HCT116 (cell line): ENCODE results near the gene CASP8. TPM values are rescaled to one million over a fixed set of nuclear protein-coding genes. Genes with fewer than 3 reads are reported as not detected.

ENCODE experiments used
- ATAC-seq: fragments of 200-7000 bp; cut with Tn5 transposase; 2 replicates; pipeline ENCODE4 v1.9.1; 2020; ENCODE audit warnings: mild to moderate bottlenecking, moderate library complexity
- BruUV-seq: library from RNA; stranded (reverse); fragments of 400-500 nt; replicated peaks from 2 replicates; lab custom pipeline; 2021; lab: Mats Ljungman, UMichigan
- CTCF ChIA-PET: fragments of 300-600 bp; sonication (Branson Sonifier 250); formaldehyde crosslinking; loops from one replicate; lab custom pipeline; 2021; ENCODE audit warnings: antibody characterized with exemption; lab: Charles Lee
- POLR2A ChIA-PET: fragments of 300-600, 350-600 bp; sonication (Branson Sonifier 250); formaldehyde crosslinking; loops from one replicate; lab custom pipeline; 2021; ENCODE audit warnings: antibody characterized with exemption; lab: Charles Lee
- RAD21 ChIA-PET, 2 experiments: fragments of 300-600 bp; sonication (Branson Sonifier 250); formaldehyde crosslinking; loops; one replicate each; lab custom pipeline; 2023; ENCODE audit warnings: low total read pairs in 2 of 2; ENCODE audit not compliant: uncharacterized antibody in 2 of 2, unreplicated experiment in 2 of 2, low non-redundant PET in 1 of 2; lab: Charles Lee
- DNase-seq: peaks from one replicate; pipeline ENCODE4 v3.0.0-alpha.2; 2010; ENCODE audit warnings: low read depth, low spot score
- H2AFZ ChIP-seq: fragments of 200-600 bp; shearing (Covaris generic), sonication (generic); 2 replicates; pipeline ENCODE4 v1.6.1; 2017; ENCODE audit warnings: low read depth, mixed run types, mixed read lengths, antibody characterized with exemption, low read length; ENCODE audit not compliant: poor library complexity, severe bottlenecking
- H3K27ac ChIP-seq: 2 replicates; pipeline ENCODE4 v1.5.1; 2012; ENCODE audit warnings: low read depth, low read length
- H3K27me3 ChIP-seq: fragments of 200-600 bp; sonication (generic); 2 replicates; pipeline ENCODE4 v1.6.1; 2016; ENCODE audit warnings: mixed run types, low read length, mixed read lengths; ENCODE audit not compliant: insufficient read depth
- H3K36me3 ChIP-seq, 2 experiments: fragments of 200-500 bp in 1 of 2; fragments of 200-600 bp in 1 of 2; sonication (Bioruptor generic) in 1 of 2; sonication (generic) in 1 of 2; 2 replicates each; pipeline versions ENCODE4 v1.5.1 to v1.6.1; 2014 to 2016; ENCODE audit warnings: low read length in 2 of 2, inconsistent platforms in 1 of 2, mixed read lengths in 1 of 2, mixed run types in 1 of 2; ENCODE audit not compliant: insufficient read depth in 2 of 2, control insufficient read depth in 1 of 2
- H3K4me1 ChIP-seq, 2 experiments: fragments of 200-600 bp in 1 of 2; sonication (generic) in 1 of 2; 2 replicates each; pipeline versions ENCODE4 v1.5.1 to v1.6.1; 2012 to 2017; ENCODE audit warnings: low read length in 2 of 2, inconsistent platforms in 1 of 2, mild to moderate bottlenecking in 1 of 2, mixed read lengths in 1 of 2, mixed run types in 1 of 2, moderate library complexity in 1 of 2; ENCODE audit not compliant: insufficient read depth in 2 of 2, control insufficient read depth in 1 of 2
- H3K4me2 ChIP-seq: fragments of 200-600 bp; sonication (generic); 2 replicates; pipeline ENCODE4 v1.6.1; 2017; ENCODE audit warnings: mixed run types, low read length, mixed read lengths
- H3K4me3 ChIP-seq, 2 experiments: fragments of 200-600 bp in 1 of 2; sonication (generic) in 1 of 2; replicated peaks in 1 of 2; 2 replicates each; pipeline ENCODE4 v1.5.1; 2011 to 2016; ENCODE audit warnings: low read length in 2 of 2, control low read depth in 1 of 2, low read depth in 1 of 2, mild to moderate bottlenecking in 1 of 2, mixed read lengths in 1 of 2, mixed run types in 1 of 2
- H3K79me2 ChIP-seq: fragments of 200-600 bp; sonication (generic); 2 replicates; pipeline ENCODE4 v1.6.1; 2017; ENCODE audit warnings: mild to moderate bottlenecking, mixed run types, low read length, moderate library complexity, mixed read lengths; ENCODE audit not compliant: insufficient read depth
- H3K9ac ChIP-seq: fragments of 200-600 bp; sonication (generic); 2 replicates; pipeline ENCODE4 v1.6.1; 2016; ENCODE audit warnings: low read length, mixed read lengths
- H3K9me2 ChIP-seq: fragments of 200-600 bp; sonication (generic), shearing (Covaris generic); 2 replicates; pipeline ENCODE4 v1.6.1; 2017; ENCODE audit warnings: mixed run types, mild to moderate bottlenecking, moderate library complexity; ENCODE audit not compliant: insufficient read depth
- H3K9me3 ChIP-seq, 2 experiments: fragments of 200-500 bp in 1 of 2; fragments of 200-600 bp in 1 of 2; sonication (Bioruptor generic) in 1 of 2; sonication (generic) in 1 of 2; 2 replicates each; pipeline ENCODE4 v1.6.1; 2014 to 2017; ENCODE audit warnings: low read length in 2 of 2, mixed read lengths in 2 of 2, inconsistent platforms in 1 of 2, low read depth in 1 of 2, mild to moderate bottlenecking in 1 of 2, mixed run types in 1 of 2, moderate library complexity in 1 of 2; ENCODE audit not compliant: control insufficient read depth in 1 of 2, insufficient read depth in 1 of 2
- H4K20me1 ChIP-seq: fragments of 200-600 bp; sonication (generic), shearing (Covaris generic); 2 replicates; pipeline ENCODE4 v1.6.1; 2017; ENCODE audit warnings: mixed run types, mild to moderate bottlenecking, moderate library complexity; ENCODE audit not compliant: insufficient read depth
- ATF3 ChIP-seq: IDR thresholded peaks from 2 replicates; pipeline ENCODE4 v1.6.1; 2012
- CBX3 ChIP-seq: IDR thresholded peaks from 2 replicates; pipeline ENCODE4 v1.6.1; 2012; ENCODE audit warnings: low read depth
- CEBPB ChIP-seq: IDR thresholded peaks from 2 replicates; pipeline ENCODE4 v1.6.1; 2012; ENCODE audit warnings: low read depth
- CTCF ChIP-seq, 3 experiments: fragments of 200-600 bp in 1 of 3; sonication (generic) in 1 of 3; IDR thresholded peaks in 2 of 3; conservative IDR thresholded peaks in 1 of 3; 2 replicates each; pipeline ENCODE4 v1.5.1; 2012 to 2017; ENCODE audit warnings: low read depth in 2 of 3, low read length in 2 of 3, antibody characterized with exemption in 1 of 3, borderline replicate concordance in 1 of 3, control low read depth in 1 of 3, mild to moderate bottlenecking in 1 of 3, mixed read lengths in 1 of 3, mixed run types in 1 of 3, moderate library complexity in 1 of 3; ENCODE audit not compliant: insufficient read depth in 1 of 3
- EGR1 ChIP-seq: IDR thresholded peaks from 2 replicates; pipeline ENCODE4 v1.6.1; 2012; ENCODE audit warnings: low read depth
- ELF1 ChIP-seq: IDR thresholded peaks from 2 replicates; pipeline ENCODE4 v1.6.1; 2012; ENCODE audit warnings: low read depth, borderline replicate concordance
- EZH2 ChIP-seq: fragments of 200-600 bp; sonication (generic); IDR thresholded peaks from 2 replicates; pipeline ENCODE4 v1.6.1; 2017; ENCODE audit warnings: antibody characterized with exemption, mixed run types
- EZH2phosphoT487 ChIP-seq: fragments of 200-600 bp; IDR thresholded peaks from 2 replicates; pipeline ENCODE4 v1.6.1; 2018; ENCODE audit warnings: antibody characterized with exemption, borderline replicate concordance
- FOSL1 ChIP-seq: IDR thresholded peaks from 2 replicates; pipeline ENCODE4 v1.6.1; 2012; ENCODE audit warnings: low read depth
- JUND ChIP-seq: IDR thresholded peaks from 2 replicates; pipeline ENCODE4 v1.6.1; 2012
- MAX ChIP-seq: IDR thresholded peaks from 2 replicates; pipeline ENCODE4 v1.6.1; 2012
- POLR2A ChIP-seq: IDR thresholded peaks from 2 replicates; pipeline ENCODE4 v1.7.0; 2011; ENCODE audit warnings: borderline replicate concordance; ENCODE audit not compliant: insufficient read depth, insufficient read length; ENCODE audit errors: extremely low read depth
- POLR2AphosphoS5 ChIP-seq: IDR thresholded peaks from 2 replicates; pipeline ENCODE4 v1.6.1; 2011; ENCODE audit warnings: mild to moderate bottlenecking, low read depth, low read length, moderate library complexity
- RAD21 ChIP-seq: IDR thresholded peaks from 2 replicates; pipeline ENCODE4 v1.6.1; 2012; ENCODE audit warnings: low read depth, mild to moderate bottlenecking
- REST ChIP-seq: IDR thresholded peaks from 2 replicates; pipeline ENCODE4 v1.6.1; 2012; ENCODE audit warnings: low read depth
- SIN3A ChIP-seq: IDR thresholded peaks from 2 replicates; pipeline ENCODE4 v1.6.1; 2012; ENCODE audit warnings: low read depth
- SP1 ChIP-seq: IDR thresholded peaks from 2 replicates; pipeline ENCODE4 v1.6.1; 2012; ENCODE audit warnings: low read depth
- SRF ChIP-seq: IDR thresholded peaks from 2 replicates; pipeline ENCODE4 v1.6.1; 2012; ENCODE audit warnings: low read depth
- TCF7L2 ChIP-seq: IDR thresholded peaks from 2 replicates; pipeline ENCODE4 v1.7.0; 2011; ENCODE audit warnings: borderline replicate concordance, inconsistent platforms; ENCODE audit not compliant: insufficient read depth, insufficient read length; ENCODE audit errors: extremely low read depth
- YY1 ChIP-seq: IDR thresholded peaks from 2 replicates; pipeline ENCODE4 v1.6.1; 2011; ENCODE audit warnings: low read length, low read depth, moderate library complexity, mild to moderate bottlenecking; ENCODE audit not compliant: insufficient replicate concordance; ENCODE audit errors: extremely low read depth
- ZFX ChIP-seq: fragments of 450-650 bp; IDR thresholded peaks from 2 replicates; pipeline ENCODE4 v1.6.1; 2017
- ZNF274 ChIP-seq: fragments of 200-500 bp; sonication (Bioruptor generic); IDR thresholded peaks from 2 replicates; pipeline ENCODE4 v1.6.1; 2014; ENCODE audit warnings: mild to moderate bottlenecking, low read depth, low read length, inconsistent platforms
- intact Hi-C: fragments of 100-400 bp; cut with micrococcal nuclease; formaldehyde crosslinking; loops from 2 replicates; pipeline ENCODE4 v1.10.0; 2022
- total RNA-seq: library from RNA; stranded (reverse); gene quantifications from one replicate; pipeline ENCODE4 v1.2.1, GENCODE V29; 2021; ENCODE audit not compliant: unreplicated experiment

CASP8 gene
- total RNA-seq, 1 experiment from 2014 or later = 29.6 TPM

GRCh38 chr2:201257956-201258665, 2.2 kb upstream of the CASP8 start:
- Histone ChIP-seq H3K9me2 (no peaks in the 10 kb centered on the region), H3K36me3 (no peaks in the 10 kb centered on the region), H3K9me3 (no peaks in the 10 kb centered on the region), H3K27ac (peak overlapping the region; percentile 76), H4K20me1 (no peaks in the 10 kb centered on the region), H3K4me3 (peak overlapping the region; percentile 61 to 64), H2AFZ (peak overlapping the region; percentile 69), H3K4me2 (peak overlapping the region; percentile 88), H3K4me1 (peaks cover 23 to 55% of the 10 kb centered on the region in 2 experiments), H3K27me3 (no peaks in the 10 kb centered on the region), H3K9ac (peak overlapping the region; percentile 75), H3K79me2 (peaks cover 55% of the 10 kb centered on the region)
- ChIA-PET RAD21 (no interaction called here), CTCF (interaction anchor here (1.8 kb wide), 1 partner anchor 26 kb away, joined by 4 read pairs; no protein-coding TSS in a partner anchor), POLR2A (no interaction called here)
- intact Hi-C loops = loop anchor here (5.0 kb wide), 1 partner anchor 99 kb away; the partner anchor contains the start of gene FLACC1
- DNase-seq (peak; percentile 68), ATAC-seq (peak; percentile 75)
- BruUV-seq = TSS peak; percentile 72
- TF ChIP-seq EZH2phosphoT487 (no peak), SP1 (peak; percentile 77), YY1 (peak; percentile 40), SIN3A (peak; percentile 80), JUND (peak; percentile 75), POLR2AphosphoS5 (peak; percentile 60; the same call in 1 of the 2 replicates), ZNF274 (no peak), ELF1 (no peak; the same call in 1 of the 2 replicates), ZFX (no peak), RAD21 (peak; percentile 30), ATF3 (no peak), CEBPB (peak; percentile 61; the same call in 1 of the 2 replicates), CBX3 (peak; percentile 85), MAX (peak; percentile 99), POLR2A (peak; percentile 54), EZH2 (no peak), REST (no peak), CTCF (IDR thresholded peaks at IDR 0.05 in 2 of 3, conservative IDR thresholded peaks at IDR 0.05 in 1 of 3; ENCODE audit: borderline replicate concordance in 1 of 3, insufficient read depth in 1 of 3, low read depth in 2 of 3, low read length in 2 of 3) (0 out of 6 replicates have a peak, but pooled peaks of 1 of the 3 experiments have one; percentile 1), SRF (0 out of 2 replicates have a peak, but pooled peaks have one; percentile 21), TCF7L2 (peak; percentile 16), EGR1 (0 out of 2 replicates have a peak, but pooled peaks have one; percentile 43), FOSL1 (peak; percentile 73)
